GM20000 (cell line): Measurements from ENCODE around the gene DYTN.
"Not testable (repeated sequence)": the region's sequence is repeated elsewhere in the genome, so short reads cannot be mapped to it uniquely, and the experiment has no call there.

Experiments used
- DNase-seq: peaks from one replicate; pipeline ENCODE4 v3.0.0; 2012; ENCODE audit warnings: low spot score
- CTCF ChIP-seq: IDR thresholded peaks from 2 replicates; pipeline ENCODE4 v1.5.1; 2012; ENCODE audit warnings: mild to moderate bottlenecking, control low read depth; ENCODE audit errors: extremely low read depth, missing control alignments

DYTN gene

GRCh38 chr2:206716623-206717022 is 1.6 kb downstream of the DYTN start:
- TF ChIP-seq CTCF: no peak

GRCh38 chr2:206715183-206715582 is 3.0 kb downstream of the DYTN start:
- DNase-seq: not testable (repeated sequence)

More at GRCh38 chr2:206716623-206717022, 1.6 kb downstream of the DYTN start:
- no peak for DNase-seq

GRCh38 chr2:206713746-206714145 is 4.5 kb downstream of the DYTN start:
- TF ChIP-seq CTCF: no peak

GRCh38 chr2:206708286-206708685 is 9.9 kb downstream of the DYTN start:
- TF ChIP-seq CTCF: no peak
- no peak for DNase-seq

More at GRCh38 chr2:206713746-206714145, 4.5 kb downstream of the DYTN start:
- DNase-seq: peak; percentile 10

GRCh38 chr2:206707164-206707701 is 11.0 kb downstream of the DYTN start:
- no peak for TF ChIP-seq CTCF
- no peak for DNase-seq

GRCh38 chr2:206701952-206702605 is 16.1 kb downstream of the DYTN start:
- no peak for DNase-seq
- no peak for TF ChIP-seq CTCF

GRCh38 chr2:206700156-206700555 is 18.0 kb downstream of the DYTN start:
- no peak for DNase-seq
- no peak for TF ChIP-seq CTCF

- no peak for TF ChIP-seq CTCF
- DNase-seq: no peak
Measured at GRCh38 chr2:206698811-206699210, 19.4 kb downstream of the DYTN start.
